ENCODE results near the gene GRK2. TPM values are rescaled to one million over a fixed set of nuclear protein-coding genes. Genes with fewer than 3 reads are reported as not detected.

Gene GRK2
- total RNA-seq, 1 experiment from 2014 or later: 56.3 TPM

- Histone ChIP-seq H3K23me2 (ENCODE audit: insufficient read length, low read depth, low read length, poor library complexity, severe bottlenecking) (no peaks in the 10 kb centered on the region), H3K9me3 (ENCODE audit: control insufficient read depth, low read depth, low read length) (no peaks in the 10 kb centered on the region), H2BK5ac (ENCODE audit: insufficient read length, low read length) (no peak overlapping the region), H2BK15ac (ENCODE audit: low read depth, low read length) (no peak overlapping the region), H4K5ac (ENCODE audit: insufficient read length, low read depth, low read length) (no peak overlapping the region), H2BK120ac (ENCODE audit: low read depth, low read length, poor library complexity, severe bottlenecking) (no peak overlapping the region), H4K91ac (ENCODE audit: insufficient read length, low read depth, low read length) (no peak overlapping the region), H3K56ac (ENCODE audit: insufficient read length, low read depth, low read length) (no peak overlapping the region), H4K8ac (replicated peaks; ENCODE audit: insufficient read length, low read depth, low read length) (no peak overlapping the region), H3K14ac (ENCODE audit: insufficient read depth, low read length) (no peak overlapping the region), H3K27me3 (ENCODE audit: insufficient read depth, low read length) (no peaks in the 10 kb centered on the region), H3K4ac (ENCODE audit: low read depth, low read length) (no peak overlapping the region), H2AFZ (ENCODE audit: low read length) (no peak overlapping the region), H3K4me2 (ENCODE audit: insufficient read depth, insufficient read length, low read length) (no peak overlapping the region), H3K18ac (ENCODE audit: insufficient read length, low read depth, low read length) (no peak overlapping the region), H4K20me1 (ENCODE audit: control insufficient read depth, insufficient read depth, insufficient read length) (no peaks in the 10 kb centered on the region), H3K27ac (ENCODE audit: insufficient read length, low read depth, low read length) (no peak overlapping the region), H3K4me1 (ENCODE audit: insufficient read depth, low read length) (no peaks in the 10 kb centered on the region), H3K79me2 (ENCODE audit: insufficient read depth, low read length) (no peaks in the 10 kb centered on the region), H2AK5ac (ENCODE audit: insufficient read length, low read length) (no peak overlapping the region), H3T11ph (ENCODE audit: low read length) (no peak overlapping the region), H3K23ac (ENCODE audit: insufficient read length, low read depth, low read length) (no peak overlapping the region), H2BK20ac (ENCODE audit: low read depth, low read length, poor library complexity, severe bottlenecking) (no peak overlapping the region), H2BK12ac (ENCODE audit: insufficient read length, low read depth, low read length) (no peak overlapping the region), H3K9ac (ENCODE audit: extremely low read depth, insufficient read length, low read length) (no peak overlapping the region), H3K79me1 (ENCODE audit: insufficient read depth, low read depth, low read length, poor library complexity, severe bottlenecking) (no peaks in the 10 kb centered on the region)
- no peak for TF ChIP-seq CTCF (conservative IDR thresholded peaks at IDR 0.05)
- Mint-ChIP-seq H3K4me3 (no peak overlapping the region), H3K36me3 (ENCODE audit: insufficient read depth in 1 of 3, low read depth in 3 of 3) (peaks cover 19 to 72% (median 48%) of the 10 kb centered on the region in 3 experiments; a peak in 6 of 7 replicates), H3K27me3 (ENCODE audit: low read depth) (no peaks in the 10 kb centered on the region), H3K27ac (no peak overlapping the region), H3K4me1 (no peaks in the 10 kb centered on the region), H3K9me3 (no peaks in the 10 kb centered on the region)
- WGBS (ENCODE audit: extremely low coverage, insufficient read length, low lambda C conversion rate): no CpG with 5 or more reads among the region's 3 CpGs
- no peak for DNase-seq
Observed at GRCh38 chr11:67230406-67230805, 35.9 kb upstream of the GRK2 start.

Data from H9 (cell line).